ENCODE results near the gene DMBT1.

- TF ChIP-seq POLR2A (IDR thresholded peaks at IDR 0.05; ENCODE audit: low read depth, low read length) (no peak), POLR2AphosphoS5 (IDR thresholded peaks at IDR 0.05; ENCODE audit: low read depth, low read length) (no peak), TAF1 (IDR thresholded peaks at IDR 0.05; ENCODE audit: borderline replicate concordance, low read depth, low read length) (no peak)
Measured at GRCh38 chr10:122568551-122568950, 8.0 kb downstream of the DMBT1 start.
